Pulmonary artery endothelial cell (primary cell): ENCODE results near the gene ELF3. TPM values are rescaled to one million over a fixed set of nuclear protein-coding genes. Genes with fewer than 3 reads are reported as not detected.
"Not testable (repeated sequence)": the region's sequence is repeated elsewhere in the genome, so short reads cannot be mapped to it uniquely, and the experiment has no call there.

Experiments used
- DNase-seq: peaks from one replicate; pipeline ENCODE4 v3.0.0-alpha.2; 2011; ENCODE audit warnings: low read depth, low spot score
- total RNA-seq: library from RNA; depleted of rRNA; stranded (reverse); fragments of >200 nt; gene quantifications from 2 replicates; pipeline ENCODE4 v1.2.3, GENCODE V29; 2014

ELF3 gene
- 0.07 and 0.11 TPM in 2 replicates for total RNA-seq

DNA sequence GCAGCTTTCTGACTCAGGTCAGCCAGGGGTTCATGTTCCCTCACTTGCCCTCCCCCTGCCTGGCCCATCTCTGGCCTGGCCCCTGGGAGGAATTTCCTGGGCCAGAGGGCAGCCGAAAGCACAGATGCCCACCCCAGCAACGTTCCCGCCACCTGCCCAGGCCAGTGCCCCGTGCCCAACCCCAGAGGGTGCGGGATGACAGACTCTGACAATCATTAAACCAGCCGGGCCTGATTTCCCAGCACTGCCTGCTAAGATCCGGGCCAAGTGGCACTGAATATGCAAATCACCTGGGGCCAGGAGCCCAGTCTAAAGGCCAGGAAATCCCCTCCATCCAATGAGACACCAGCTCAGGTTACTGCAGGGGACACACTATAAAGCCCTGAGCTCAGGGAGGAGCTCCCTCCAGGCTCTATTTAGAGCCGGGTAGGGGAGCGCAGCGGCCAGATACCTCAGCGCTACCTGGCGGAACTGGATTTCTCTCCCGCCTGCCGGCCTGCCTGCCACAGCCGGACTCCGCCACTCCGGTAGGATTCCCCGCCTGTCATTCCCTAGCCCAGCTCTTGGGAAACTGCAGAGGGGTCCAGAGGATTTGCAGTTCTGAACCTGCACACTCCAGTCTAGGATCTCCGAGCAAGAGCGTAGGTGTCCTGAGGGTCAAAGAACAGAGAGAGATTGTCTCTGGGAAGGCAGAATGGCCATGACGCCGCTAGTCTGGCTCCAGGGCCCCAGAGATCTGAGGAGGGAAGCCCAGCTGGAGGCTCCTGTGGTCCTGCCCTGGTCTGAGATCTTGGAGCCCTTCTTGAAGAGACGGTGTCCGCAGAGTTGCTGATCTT lies at the start of gene ELF3:
ELF3 (plus strand) TSS at position 408 of the 836 bp plus-strand sequence. CDS start 550 bp downstream, outside the sequence.
- DNase-seq, result no peak

DNA sequence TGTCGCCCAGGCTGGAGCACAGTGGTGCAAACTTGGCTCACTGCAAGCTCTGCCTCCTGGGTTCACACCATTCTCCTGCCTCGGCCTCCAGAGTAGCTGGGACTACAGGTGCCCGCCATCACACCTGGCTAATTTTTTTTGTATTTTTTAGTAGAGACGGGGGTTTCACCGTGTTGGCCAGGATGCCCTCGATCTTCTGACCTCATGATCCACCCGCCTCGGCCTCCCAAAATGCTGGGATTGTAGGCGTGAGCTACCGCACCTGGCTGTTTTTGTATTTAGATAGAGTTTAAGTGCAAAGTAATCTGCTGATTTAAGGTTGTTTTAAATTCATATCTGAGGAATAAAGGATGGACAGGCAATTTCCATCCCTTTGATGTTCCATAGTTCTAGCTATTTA lies 48.0 kb upstream of the ELF3 start:
- not testable (repeated sequence) for DNase-seq

DNA sequence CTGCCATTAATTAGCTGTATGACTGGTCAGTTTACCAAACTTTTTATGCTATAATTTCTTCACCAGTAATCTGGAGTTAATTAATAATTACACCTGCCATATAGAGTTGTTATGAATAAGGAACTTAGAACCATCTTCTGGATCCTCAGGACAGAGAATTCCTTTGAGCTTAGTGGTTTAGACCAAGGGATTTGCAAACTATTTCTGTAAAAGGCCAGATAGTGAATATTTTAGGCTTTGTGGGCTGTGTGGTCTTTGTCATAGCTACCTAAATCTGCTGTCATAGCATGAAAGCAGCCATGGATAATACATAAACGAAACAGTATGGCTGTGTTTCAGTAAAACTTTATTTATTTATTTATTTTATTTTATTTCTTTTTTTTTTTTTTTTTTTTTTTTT lies 46.1 kb upstream of the ELF3 start:
- no peak for DNase-seq

DNA sequence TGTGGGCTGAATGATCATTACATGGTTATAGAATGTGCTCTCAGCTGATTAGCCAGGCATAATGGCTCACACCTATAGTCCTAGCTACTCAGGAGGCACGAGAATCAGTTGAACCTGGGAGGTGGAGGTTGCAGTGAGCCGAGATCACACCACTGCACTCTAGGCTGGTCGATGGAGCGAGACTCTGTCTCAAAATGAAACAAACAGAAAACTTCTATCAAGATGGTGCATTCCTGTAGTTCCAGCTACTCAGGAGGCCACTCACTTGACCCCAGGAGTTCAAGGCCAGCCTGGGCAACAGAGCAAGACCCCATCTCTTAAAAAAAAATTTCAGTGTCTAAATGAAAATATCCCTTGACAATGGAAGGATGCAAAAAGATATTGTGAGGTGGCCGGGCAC lies 44.2 kb upstream of the ELF3 start:
- no peak for DNase-seq

DNA sequence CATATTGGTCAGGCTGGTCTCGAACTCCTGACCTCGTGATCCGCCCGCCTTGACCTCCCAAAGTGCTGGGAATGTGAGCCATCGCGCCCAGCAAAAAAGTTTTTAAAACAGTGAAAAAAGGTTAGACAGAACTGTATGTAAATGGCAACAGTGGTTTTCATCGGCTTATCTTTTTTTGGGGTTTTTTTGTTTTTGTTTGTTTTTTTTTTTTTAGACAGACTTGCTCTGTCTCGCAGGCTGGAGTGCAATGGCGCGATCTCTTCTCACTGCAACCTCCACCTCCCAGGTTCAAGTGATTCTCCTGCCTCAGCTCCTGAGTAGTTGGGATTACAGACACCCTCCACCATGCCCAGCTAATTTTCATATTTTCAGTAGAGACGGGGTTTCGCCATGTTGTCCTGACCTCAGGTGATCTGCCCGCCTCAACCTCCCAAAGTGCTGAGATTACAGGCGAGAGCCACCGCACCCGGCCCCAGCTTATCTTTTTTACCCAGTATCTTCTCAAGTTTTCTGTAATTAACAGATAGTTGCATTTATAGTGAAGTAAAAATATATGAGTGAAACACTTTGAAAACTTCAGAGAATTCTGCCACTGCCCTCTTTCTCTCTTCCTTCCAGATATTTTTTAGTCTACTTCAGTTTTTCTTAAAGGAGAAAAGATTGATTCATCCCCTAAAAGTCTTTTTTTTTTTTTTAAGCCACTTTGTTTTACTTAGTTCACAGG lies 42.0 kb upstream of the ELF3 start:
- no peak for DNase-seq

DNA sequence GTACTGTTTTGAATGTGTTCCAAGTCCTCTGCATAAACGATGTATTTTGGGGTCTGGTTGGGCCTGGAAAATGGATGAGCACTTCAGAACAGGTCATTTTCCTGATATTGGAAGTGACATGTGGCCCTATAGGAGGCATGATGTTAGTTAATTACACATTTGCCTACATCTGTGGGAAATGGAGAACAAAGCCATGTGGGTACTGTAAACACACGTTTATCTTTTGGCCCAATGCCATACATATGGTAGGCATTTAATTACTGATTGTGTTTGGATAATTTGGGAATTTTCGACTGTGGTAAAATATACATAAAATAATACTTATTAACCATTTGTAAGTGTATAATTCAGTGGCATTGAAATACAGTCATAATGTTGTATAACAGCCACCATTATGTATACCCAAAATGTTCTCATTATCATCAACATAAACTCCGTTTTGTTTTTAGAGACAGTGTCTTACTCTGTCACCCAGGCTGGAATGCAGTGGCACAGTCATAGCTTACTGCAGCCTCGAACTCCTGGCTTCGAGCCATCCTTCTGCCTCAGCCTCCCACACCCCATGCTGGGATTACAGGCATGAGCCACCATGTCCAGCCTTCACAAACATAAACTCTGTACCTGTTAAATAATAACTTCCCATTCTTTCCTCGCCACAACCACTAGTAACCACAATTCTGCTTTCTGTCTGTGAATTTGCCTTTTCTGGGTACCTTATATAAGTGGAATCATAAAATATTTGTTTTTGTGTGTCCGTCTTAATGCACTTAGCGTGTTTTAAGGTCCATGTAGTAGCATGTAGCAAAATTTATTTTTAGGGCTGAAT lies 39.8 kb upstream of the ELF3 start:
- no peak for DNase-seq

DNA sequence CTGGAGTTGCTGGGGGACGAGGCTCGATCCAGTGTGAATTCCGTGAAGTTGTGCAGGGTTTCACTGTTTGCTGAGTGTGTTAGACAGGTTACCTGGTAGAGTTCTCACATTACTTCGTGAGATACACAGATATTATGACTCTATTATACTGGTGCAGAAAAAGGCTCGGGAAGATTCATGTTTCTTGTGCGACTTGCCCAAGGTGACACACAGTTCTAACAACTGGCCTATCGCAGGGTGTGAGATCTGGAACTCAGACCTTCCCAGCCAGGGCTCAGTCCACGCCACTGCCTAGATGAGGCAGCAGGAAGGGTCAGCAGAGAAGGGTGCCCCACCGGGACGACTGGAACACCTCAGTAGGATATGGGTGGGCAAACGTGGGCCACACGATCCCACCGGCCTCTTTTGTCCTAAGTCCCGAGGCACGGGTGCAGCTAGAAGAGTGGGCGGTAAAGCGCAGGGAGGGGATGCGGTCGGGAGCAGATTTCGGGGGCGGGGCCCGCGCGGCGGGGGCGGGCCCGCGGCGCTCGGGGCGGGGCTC lies 28.2 kb upstream of the ELF3 start:
- no peak for DNase-seq

DNA sequence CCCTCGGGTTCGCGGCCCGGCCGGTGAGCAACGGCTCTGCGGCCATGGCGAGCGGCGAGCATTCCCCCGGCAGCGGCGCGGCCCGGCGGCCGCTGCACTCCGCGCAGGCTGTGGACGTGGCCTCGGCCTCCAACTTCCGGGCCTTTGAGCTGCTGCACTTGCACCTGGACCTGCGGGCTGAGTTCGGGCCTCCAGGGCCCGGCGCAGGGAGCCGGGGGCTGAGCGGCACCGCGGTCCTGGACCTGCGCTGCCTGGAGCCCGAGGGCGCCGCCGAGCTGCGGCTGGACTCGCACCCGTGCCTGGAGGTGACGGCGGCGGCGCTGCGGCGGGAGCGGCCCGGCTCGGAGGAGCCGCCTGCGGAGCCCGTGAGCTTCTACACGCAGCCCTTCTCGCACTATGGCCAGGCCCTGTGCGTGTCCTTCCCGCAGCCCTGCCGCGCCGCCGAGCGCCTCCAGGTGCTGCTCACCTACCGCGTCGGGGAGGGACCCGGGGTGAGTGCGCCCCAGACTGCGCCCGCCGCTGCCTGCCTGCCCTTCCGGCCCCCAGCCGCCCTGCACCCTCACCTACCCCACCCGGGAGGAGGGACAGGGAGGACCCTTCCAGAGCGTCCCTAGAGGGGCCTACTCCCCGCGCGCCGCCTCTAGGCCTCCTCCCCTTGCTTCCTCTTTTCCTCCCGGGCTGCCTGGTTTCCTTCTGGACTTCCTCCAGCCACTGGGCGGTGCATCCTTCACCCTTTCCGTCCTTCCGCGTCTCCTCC lies 27.6 kb upstream of the ELF3 start, which contains the start of gene RNPEP:
RNPEP (plus strand) TSS at position 26 of the 757 bp plus-strand sequence; CDS start at position 45, 19 bp downstream.
- no peak for DNase-seq

DNA sequence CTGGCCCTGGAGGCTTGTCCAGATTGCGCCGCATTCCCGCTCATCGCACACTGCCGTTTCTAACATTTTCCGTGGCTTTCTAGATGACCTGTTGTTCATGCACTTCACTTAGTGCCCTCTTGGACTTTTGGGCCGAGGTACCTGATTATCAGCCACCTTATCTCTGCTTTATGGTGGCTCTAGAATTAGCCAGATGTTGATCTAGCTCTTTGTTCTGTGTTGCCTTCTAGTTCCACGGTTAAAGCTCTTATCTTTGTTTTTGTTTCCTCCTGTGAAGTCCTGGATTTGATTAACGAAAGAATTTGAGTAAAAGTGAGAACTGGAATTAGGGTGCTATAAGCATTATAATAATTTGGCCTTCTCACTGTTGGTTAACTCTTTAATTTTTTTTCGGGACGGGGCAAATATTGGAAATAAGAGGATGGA lies 27.0 kb upstream of the ELF3 start:
- DNase-seq, result no peak

DNA sequence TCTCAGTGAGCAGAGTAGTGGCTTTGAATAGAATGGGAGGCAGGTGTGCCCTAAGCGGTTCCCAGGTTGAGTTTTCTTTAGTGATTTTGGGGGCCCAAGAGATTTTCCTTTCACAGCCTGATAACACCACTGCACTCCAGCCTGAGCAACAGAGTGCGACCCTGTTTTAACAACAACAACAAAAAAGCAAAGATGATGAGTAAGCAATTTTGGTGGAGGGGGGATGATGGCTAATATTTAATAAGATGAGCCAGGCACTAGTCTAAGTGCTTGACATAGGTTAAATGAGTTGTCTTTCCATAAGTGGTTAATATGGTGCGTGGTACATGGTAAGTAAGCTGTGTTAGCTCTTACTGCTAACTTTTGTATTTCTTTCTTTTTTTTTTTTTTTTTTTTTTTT lies 25.9 kb upstream of the ELF3 start:
- DNase-seq, result no peak

DNA sequence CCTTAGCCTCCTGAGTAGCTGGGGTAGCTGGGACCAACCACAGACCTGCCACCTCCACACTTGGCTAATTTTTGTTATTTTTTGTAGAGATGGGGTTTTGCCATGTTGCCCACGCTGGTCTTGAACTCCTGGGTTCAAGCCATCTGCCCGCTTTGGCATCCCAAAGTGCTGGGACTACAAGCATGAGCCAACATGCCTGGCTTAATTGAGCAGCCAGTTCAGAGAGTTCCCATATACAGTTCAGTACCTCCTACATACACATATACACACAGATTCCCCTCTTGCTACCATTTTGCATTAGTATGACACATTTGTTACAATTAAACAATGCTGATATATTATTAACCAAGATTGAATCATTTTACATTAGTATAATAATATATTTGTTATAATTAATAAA lies 25.0 kb upstream of the ELF3 start:
- DNase-seq, result no peak

DNA sequence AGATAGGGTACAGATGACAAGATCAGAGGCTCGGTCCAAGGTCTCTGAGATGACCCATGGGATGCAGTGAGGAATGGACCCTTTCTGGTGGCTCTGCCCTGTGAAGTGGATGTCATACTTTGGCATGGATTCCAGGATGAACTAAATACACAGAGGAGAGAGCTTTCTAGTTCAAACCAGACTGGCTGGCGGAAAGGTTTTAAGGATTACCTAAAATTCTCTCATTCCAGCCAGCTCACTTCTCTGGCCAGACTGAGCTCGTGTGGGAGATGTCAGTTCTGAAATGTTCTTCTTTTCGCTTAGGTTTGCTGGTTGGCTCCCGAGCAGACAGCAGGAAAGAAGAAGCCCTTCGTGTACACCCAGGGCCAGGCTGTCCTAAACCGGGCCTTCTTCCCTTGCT lies 21.8 kb upstream of the ELF3 start:
- DNase-seq, result no peak

DNA sequence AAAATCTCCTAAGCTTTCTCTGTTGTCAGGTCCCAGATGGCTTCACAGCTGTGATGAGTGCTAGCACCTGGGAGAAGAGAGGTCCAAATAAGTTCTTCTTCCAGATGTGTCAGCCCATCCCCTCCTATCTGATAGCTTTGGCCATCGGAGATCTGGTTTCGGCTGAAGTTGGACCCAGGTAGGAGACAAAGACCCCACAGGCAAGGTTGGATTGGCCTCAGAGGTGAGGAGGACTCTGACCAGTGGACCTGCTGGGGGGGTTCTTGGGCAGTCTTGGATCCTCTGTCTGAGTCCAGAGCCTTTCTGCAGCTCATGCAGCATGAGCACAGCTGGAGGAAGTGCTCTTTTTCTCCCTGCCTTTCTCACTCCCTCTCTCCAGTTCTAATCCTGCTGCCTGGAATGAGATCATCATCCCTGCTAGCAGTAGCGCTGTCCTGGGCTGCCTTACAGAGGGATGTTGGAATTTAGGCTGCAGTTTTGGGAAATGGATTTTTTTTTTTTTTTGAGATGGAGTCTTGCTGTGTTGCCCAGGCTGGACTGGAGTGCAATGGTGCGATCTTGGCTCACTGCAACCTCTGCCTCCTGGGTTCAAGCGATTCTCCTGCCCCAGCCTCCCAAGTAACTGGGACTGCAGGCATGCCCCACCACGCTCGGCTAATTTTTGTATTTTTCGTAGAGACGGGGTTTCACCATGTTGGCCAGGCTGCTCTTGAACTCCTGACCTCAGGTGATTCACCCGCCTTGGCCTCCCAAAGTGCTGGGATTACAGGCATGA lies 20.8 kb upstream of the ELF3 start:
- DNase-seq, result no peak

DNA sequence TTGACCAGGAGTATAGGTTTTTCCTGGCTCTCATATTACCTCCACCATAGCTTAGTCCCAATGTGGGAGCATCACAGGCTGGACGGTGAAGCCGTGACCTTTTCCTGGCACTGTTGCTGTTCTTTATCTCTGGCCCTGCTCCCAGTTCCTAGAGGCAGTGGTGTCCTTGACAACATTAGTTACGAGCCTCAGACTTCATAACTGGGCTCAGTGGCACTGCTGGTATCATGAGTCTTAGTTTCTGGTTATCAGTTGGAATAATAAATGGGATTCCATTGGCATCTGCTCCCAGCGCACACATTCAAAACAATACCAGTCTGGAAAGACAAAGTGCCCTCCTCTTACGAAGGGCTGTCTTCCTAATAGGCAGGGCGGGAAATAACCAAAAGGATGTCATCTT lies 20.0 kb upstream of the ELF3 start:
- DNase-seq, result no peak

DNA sequence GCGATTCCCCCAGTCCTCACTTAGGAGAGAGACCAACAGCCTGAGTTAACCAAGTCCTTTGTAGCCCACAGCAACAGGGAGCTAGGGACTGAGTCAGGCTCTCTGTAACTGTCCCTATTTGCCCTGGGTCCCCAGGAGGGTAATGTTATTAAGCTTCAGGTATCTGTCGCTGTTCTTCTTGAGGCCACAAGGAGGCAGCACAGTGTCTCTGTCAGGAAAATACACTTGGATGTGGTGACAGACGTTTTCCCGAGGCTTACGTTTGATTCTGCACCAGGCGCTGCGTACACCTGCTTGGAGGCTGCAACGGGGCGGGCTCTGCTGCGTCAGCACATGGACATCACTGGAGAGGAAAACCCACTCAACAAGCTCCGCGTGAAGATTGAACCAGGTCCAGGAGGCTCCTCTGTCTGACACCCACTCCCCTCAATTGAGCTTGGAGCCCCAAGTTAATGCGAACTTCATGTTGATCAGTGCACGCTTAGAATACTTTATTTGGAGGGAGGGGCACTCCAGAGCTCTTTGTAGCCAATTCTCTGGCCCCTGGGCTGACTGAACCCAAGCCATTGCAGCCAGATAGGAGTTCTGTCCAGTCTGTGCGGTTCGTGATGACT lies 10.7 kb upstream of the ELF3 start:
- no peak for DNase-seq

DNA sequence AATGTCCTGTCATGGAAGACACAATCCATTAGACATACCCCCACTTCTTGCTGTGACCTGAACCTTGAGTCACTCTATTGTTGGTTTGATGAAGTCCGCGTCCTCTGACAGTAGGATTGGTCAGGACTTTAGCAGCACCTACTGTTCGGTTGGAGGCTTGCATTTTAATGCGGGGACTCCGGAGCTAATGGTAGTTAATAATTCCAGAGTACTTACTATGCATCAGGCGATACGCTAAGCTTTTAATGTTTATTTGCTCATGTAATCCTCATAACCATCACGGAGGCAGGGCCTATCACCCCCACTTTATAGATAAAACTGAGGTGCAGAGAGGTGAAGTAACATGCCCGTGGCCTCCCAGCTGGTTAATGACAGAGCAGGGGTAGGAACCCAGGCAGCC lies 7.9 kb upstream of the ELF3 start:
- DNase-seq, result no peak

DNA sequence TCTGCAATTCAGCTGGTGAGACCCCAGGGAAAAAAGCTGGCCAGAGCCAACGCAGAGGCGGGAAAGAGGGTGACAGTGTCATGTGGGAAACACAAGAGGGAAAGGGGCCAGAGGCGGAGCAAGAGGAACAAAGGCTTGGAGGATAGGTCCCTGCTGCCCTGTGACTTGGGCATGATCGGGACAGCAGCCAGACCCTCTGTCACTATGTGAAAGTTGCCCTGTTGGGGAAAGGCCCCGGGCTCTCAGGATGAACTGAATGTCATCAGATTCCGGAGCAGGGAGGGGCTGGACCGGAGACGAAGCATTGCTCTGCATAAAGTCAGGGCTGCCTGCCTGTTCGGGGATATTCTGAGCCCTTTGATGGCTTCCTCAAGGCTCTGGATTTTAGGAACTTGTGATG lies 5.7 kb upstream of the ELF3 start:
- DNase-seq, result no peak

DNA sequence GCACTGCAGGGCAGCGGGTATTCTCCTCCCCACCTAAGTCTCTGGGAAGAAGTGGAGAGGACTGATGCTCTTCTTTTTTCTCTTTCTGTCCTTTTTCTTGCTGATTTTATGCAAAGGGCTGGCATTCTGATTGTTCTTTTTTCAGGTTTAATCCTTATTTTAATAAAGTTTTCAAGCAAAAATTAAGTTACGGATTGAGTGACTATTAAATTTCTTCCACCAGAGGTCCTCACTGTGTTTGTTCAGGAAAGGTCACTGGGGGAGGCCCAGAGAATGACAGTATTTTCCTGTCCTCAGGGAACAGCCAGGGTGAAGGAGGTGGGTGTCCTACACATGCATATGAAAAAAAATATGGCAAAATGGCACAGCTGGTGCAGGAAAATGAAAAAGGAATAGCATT lies 4.4 kb upstream of the ELF3 start:
- DNase-seq, result no peak

DNA sequence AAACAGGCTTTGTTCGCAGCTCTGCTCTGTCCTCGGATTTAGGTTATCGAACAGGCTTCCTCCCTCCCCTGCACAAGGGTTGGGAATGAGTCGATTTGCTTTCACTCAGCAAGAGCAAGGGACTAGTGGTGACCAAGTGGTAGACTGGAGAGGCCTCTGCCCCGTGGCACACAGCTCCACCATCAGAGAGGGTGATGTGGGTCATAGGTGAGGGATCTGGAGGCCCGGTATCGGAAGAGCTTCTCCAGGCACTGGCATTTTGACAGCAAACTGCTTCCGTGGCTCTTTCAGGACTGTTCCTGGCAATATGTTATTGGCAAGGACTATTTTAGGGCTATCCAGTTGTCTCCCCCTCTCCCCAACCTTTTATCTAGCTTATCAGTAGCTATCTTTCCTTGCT lies 3.1 kb upstream of the ELF3 start:
- no peak for DNase-seq
